HepG2 (cell line): ENCODE results near the gene SIK2. TPM values are rescaled to one million over a fixed set of nuclear protein-coding genes. Genes with fewer than 3 reads are reported as not detected.
A peak's percentile ranks its signal among the peaks of the same experiment; 100 is the strongest.

Experiments
- ATAC-seq: fragments of 200-7000 bp; cut with Tn5 transposase; 3 replicates; pipeline ENCODE4 v1.9.1; 2020; ENCODE audit warnings: mild to moderate bottlenecking, moderate library complexity
- BruUV-seq: library from RNA; stranded (reverse); fragments of 400-500 nt; replicated peaks from 2 replicates; lab custom pipeline; 2021; lab: Mats Ljungman, UMichigan
- CTCF ChIA-PET: fragments of 300-600 bp; formaldehyde crosslinking; extraction: SDS; loops from one replicate; lab custom pipeline; 2021; ENCODE audit warnings: low total read pairs, inconsistent platforms, low intra/inter-chr PET ratio; lab: Yijun Ruan, JAX
- POLR2A ChIA-PET: fragments of 350-600 bp; sonication (Branson Sonifier 250); formaldehyde crosslinking; loops from one replicate; lab custom pipeline; 2020; ENCODE audit warnings: antibody characterized with exemption, inconsistent platforms; lab: Yijun Ruan, JAX
- DNase-seq: peaks from one replicate; pipeline ENCODE4 v3.0.0-alpha.2; 2015; ENCODE audit warnings: low spot score
- FAIRE-seq: peaks from 3 replicates; lab custom pipeline; 2011; peaks lifted over from hg19 to GRCh38; lab: Jason Lieb, UNC
- H2AFZ ChIP-seq: one replicate; pipeline ENCODE4 v1.6.1; 2011; ENCODE audit warnings: low read length, inconsistent platforms
- H3K27ac ChIP-seq: fragments of 300-600 bp; 3 replicates; pipeline ENCODE4 v1.8.0; 2011; ENCODE audit warnings: mixed run types, mild to moderate bottlenecking, mixed read lengths, low read length, inconsistent platforms; ENCODE audit not compliant: insufficient read depth; ENCODE audit errors: extremely low read length
- H3K27me3 ChIP-seq, 2 experiments: fragments of 200-600 bp in 1 of 2; 2 replicates in 1 of 2; 3 replicates in 1 of 2; pipeline versions ENCODE4 v1.6.0 to v1.8.0; 2011; ENCODE audit warnings: low read length in 2 of 2, mild to moderate bottlenecking in 2 of 2, moderate library complexity in 2 of 2, inconsistent platforms in 1 of 2; ENCODE audit not compliant: insufficient read depth in 2 of 2, control insufficient read depth in 1 of 2
- H3K36me3 ChIP-seq, 2 experiments: fragments of 200-600 bp in 1 of 2; replicated peaks in 1 of 2; 2 replicates in 1 of 2; 3 replicates in 1 of 2; pipeline versions ENCODE4 v1.5.1 to v1.8.0; 2011; ENCODE audit warnings: low read length in 2 of 2, inconsistent platforms in 1 of 2; ENCODE audit not compliant: insufficient read depth in 2 of 2, control insufficient read depth in 1 of 2
- H3K4me1 ChIP-seq: 2 replicates; pipeline ENCODE4 v1.5.1; 2012; ENCODE audit warnings: low read length, inconsistent platforms; ENCODE audit not compliant: insufficient read depth
- H3K4me2 ChIP-seq: 2 replicates; pipeline ENCODE4 v1.6.0; 2011; ENCODE audit warnings: low read depth, low read length, inconsistent platforms
- H3K4me3 ChIP-seq, 3 experiments: fragments of 200-600 bp in 1 of 3; sonication (generic), shearing (Covaris generic) in 1 of 3; replicated peaks in 1 of 3; 2 replicates each; pipeline ENCODE4 v1.5.1; 2011 to 2016; ENCODE audit warnings: low read length in 3 of 3, inconsistent platforms in 2 of 3, low read depth in 2 of 3, mild to moderate bottlenecking in 2 of 3, control low read depth in 1 of 3, mixed read lengths in 1 of 3; ENCODE audit not compliant: insufficient read depth in 1 of 3
- H3K79me2 ChIP-seq: one replicate; pipeline ENCODE4 v1.6.1; 2011; ENCODE audit warnings: low read length, inconsistent platforms; ENCODE audit not compliant: insufficient read depth
- H3K9ac ChIP-seq: 2 replicates; pipeline ENCODE4 v1.6.0; 2011; ENCODE audit warnings: mild to moderate bottlenecking, low read depth, low read length, inconsistent platforms; ENCODE audit not compliant: insufficient read depth
- H3K9me3 ChIP-seq: 2 replicates; pipeline ENCODE4 v1.5.1; 2012; ENCODE audit warnings: mild to moderate bottlenecking, low read length
- H4K20me1 ChIP-seq: 2 replicates; pipeline ENCODE4 v1.6.0; 2011; ENCODE audit warnings: inconsistent platforms, mild to moderate bottlenecking, low read length, moderate library complexity; ENCODE audit not compliant: insufficient read depth
- FOXJ3 ChIP-seq: sonication (generic); formaldehyde crosslinking; IDR thresholded peaks from 2 replicates; pipeline ENCODE4 v1.4.0; 2020; ENCODE audit warnings: missing genetic modification reagents, mild to moderate bottlenecking, borderline replicate concordance
- FOXO1 ChIP-seq: sonication (generic); formaldehyde crosslinking; IDR thresholded peaks from 2 replicates; pipeline ENCODE4 v1.4.0; 2020; ENCODE audit warnings: missing genetic modification reagents
- KDM5A ChIP-seq: fragments of 200-600 bp; sonication (generic); IDR thresholded peaks from 2 replicates; pipeline ENCODE4 v1.7.0; 2018; ENCODE audit warnings: antibody characterized with exemption, mild to moderate bottlenecking, low read length, borderline replicate concordance
- KMT2B ChIP-seq: IDR thresholded peaks from 2 replicates; pipeline ENCODE4 v1.6.1; 2016; ENCODE audit warnings: missing genetic modification reagents, missing compliant biosample characterization
- MIXL1 ChIP-seq: IDR thresholded peaks from 2 replicates; pipeline ENCODE4 v1.6.1; 2016
- MXD4 ChIP-seq: IDR thresholded peaks from 2 replicates; pipeline ENCODE4 v1.6.1; 2016; ENCODE audit warnings: mild to moderate bottlenecking, missing biosample characterization, missing genetic modification reagents
- NFIC ChIP-seq: IDR thresholded peaks from 2 replicates; pipeline ENCODE4 v1.6.1; 2012; ENCODE audit warnings: mild to moderate bottlenecking, low read length, inconsistent platforms
- POLR2AphosphoS5 ChIP-seq: IDR thresholded peaks from 2 replicates; pipeline ENCODE4 v1.6.1; 2012; ENCODE audit warnings: low read depth, low read length
- RCOR2 ChIP-seq: IDR thresholded peaks from 2 replicates; pipeline ENCODE4 v1.6.1; 2016; ENCODE audit warnings: missing biosample characterization, missing genetic modification reagents
- RXRB ChIP-seq: IDR thresholded peaks from 2 replicates; pipeline ENCODE4 v1.6.1; 2016; ENCODE audit warnings: borderline replicate concordance, missing genetic modification reagents, missing compliant biosample characterization
- SAP130 ChIP-seq: IDR thresholded peaks from 2 replicates; pipeline ENCODE4 v1.6.1; 2016; ENCODE audit warnings: low read depth
- STAG1 ChIP-seq: sonication (generic); formaldehyde crosslinking; IDR thresholded peaks from 2 replicates; pipeline ENCODE4 v1.4.0; 2020; ENCODE audit warnings: missing genetic modification reagents
- ZNF337 ChIP-seq: sonication (generic); formaldehyde crosslinking; IDR thresholded peaks from 2 replicates; pipeline ENCODE4 v1.5.1; 2020; ENCODE audit warnings: missing genetic modification reagents, low read depth, mild to moderate bottlenecking, borderline replicate concordance
- WGBS: methylation state at CpG from one replicate; pipeline ENCODE4 v1.1.6; 2017; ENCODE audit warnings: low lambda C conversion rate; 5-methylcytosine and 5-hydroxymethylcytosine counted together
- in situ Hi-C: cut with HindIII; loops from 2 replicates; pipeline ENCODE4 v1.10.0; 2017; ENCODE audit warnings: low pct_unique_long_range_greater_than_20kb; ENCODE audit not compliant: extremely low pct_ligation_motif_present
- intact Hi-C: fragments of 100-400 bp; cut with micrococcal nuclease; formaldehyde crosslinking; loops from one replicate; pipeline ENCODE4 v1.10.0; 2022; ENCODE audit not compliant: unreplicated experiment
- polyA plus RNA-seq, 8 experiments: library from polyadenylated mRNA; depleted of rRNA in 3 of 8; stranded (reverse) in 7 of 8; unstranded in 1 of 8; fragments of >200 nt; fragmentation: Illumina TruSeq in 4 of 8; extraction: Trizol in 4 of 8; gene quantifications; 2 replicates each; pipeline versions ENCODE4 v1.2.1 to v1.2.3, GENCODE V29; 2011 to 2016; ENCODE audit warnings: low read depth in 4 of 8, missing spikeins in 1 of 8, mixed read lengths in 1 of 8; ENCODE audit not compliant: insufficient read depth in 1 of 8
- total RNA-seq, 5 experiments: library from RNA; depleted of rRNA; stranded (reverse); fragments of >200 nt; fragmentation: Illumina TruSeq; extraction: Trizol; gene quantifications; 2 replicates each; pipeline ENCODE4 v1.2.3, GENCODE V29; 2016; ENCODE audit warnings: low read depth in 1 of 5
- TF ChIP-seq, protein P1 (sequence below): IDR thresholded peaks from 2 replicates; pipeline ENCODE4 v1.6.1; 2018; ENCODE audit warnings: missing genetic modification reagents
- TF ChIP-seq, protein P2 (sequence below): sonication (generic); formaldehyde crosslinking; IDR thresholded peaks from 2 replicates; pipeline ENCODE4 v1.8.0; 2022; ENCODE audit warnings: mild to moderate bottlenecking, missing genetic modification reagents; ENCODE audit not compliant: insufficient replicate concordance
- TF ChIP-seq, protein P3 (sequence below): sonication (generic); formaldehyde crosslinking; conservative IDR thresholded peaks from 2 replicates; pipeline ENCODE4 v1.4.0; 2020; ENCODE audit warnings: mild to moderate bottlenecking, missing genetic modification reagents, moderate library complexity

Gene SIK2
- total and polyA plus RNA-seq, 2 of the 13 experiments (the other 11 are each of a cell fraction or from before 2014, with no cell fraction given), result 8.1 to 15.4 TPM

DNA sequence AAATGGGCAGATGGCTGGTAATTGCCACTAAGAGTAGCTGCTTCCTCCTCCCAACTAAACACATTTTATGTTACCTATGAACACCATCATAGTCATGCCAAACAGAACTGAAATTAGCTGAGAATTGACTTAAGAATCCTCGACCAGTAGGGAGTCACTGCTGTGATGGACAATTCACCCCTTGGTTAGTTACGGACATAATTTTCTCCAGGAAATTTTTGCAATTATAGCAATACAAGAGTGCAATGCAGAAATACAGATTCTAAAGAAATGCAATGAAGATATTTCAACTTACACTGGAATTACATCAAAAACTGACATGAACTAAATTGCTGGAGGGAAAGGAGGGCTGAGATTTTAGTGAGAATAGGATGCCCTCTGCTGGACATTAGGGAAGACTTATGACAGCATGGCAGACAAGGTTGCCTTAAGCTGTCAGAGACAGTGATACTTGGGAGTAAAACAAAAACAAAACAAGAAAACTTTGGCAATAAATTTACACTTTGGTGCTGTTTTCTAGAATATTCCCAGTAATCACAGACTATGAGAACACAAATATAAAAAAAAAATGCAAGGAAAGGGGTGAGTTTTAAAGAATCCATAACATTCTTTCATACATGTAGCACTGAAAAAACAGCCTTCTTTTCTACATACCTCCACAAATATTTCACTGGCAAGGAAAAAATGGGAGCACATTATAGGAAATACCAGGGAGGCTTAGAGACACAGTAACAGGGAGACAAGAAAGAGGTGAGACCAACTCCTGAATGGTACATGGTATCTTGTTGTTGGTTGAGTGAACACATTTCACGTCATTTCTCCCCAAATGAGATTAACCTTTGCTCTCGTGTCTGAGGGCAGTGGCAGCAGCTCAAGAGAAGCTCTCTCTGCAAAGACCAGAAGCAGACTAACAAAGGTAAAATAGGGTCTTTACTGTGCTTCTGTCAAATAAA, 175.1 kb downstream of the SIK2 start:
- Histone ChIP-seq H3K4me1 (peaks cover 63% of the 10 kb centered on the region), H3K27me3 (no peaks in the 10 kb centered on the region), H3K27ac (peak overlapping the region; percentile 85), H3K36me3 (no peaks in the 10 kb centered on the region), H3K4me3 (peak overlapping the region; percentile 17 to 62 (median 44); a peak in 4 of 6 replicates), H3K9me3 (no peaks in the 10 kb centered on the region), H3K79me2 (no peaks in the 10 kb centered on the region), H4K20me1 (no peaks in the 10 kb centered on the region), H3K9ac (peak overlapping the region; percentile 57), H3K4me2 (peak overlapping the region; percentile 95), H2AFZ (no peak overlapping the region)
- ATAC-seq, result peak; percentile 85
- in situ Hi-C loops, result loop anchor here (5.0 kb wide), 1 partner anchor 175 kb away; the partner anchor contains the start of gene SIK2
- POLR2A ChIA-PET, result interaction anchor here (0.6 to 4.7 kb wide), 18 partner anchors 9 to 180 kb away, joined by 3 to 68 read pairs (median 4); partner anchors contain the start of genes ALG9 and PPP2R1B
- DNase-seq, result peak; percentile 82
- intact Hi-C loops, result loop anchor here (1.0 kb wide), 3 partner anchors 64 to 212 kb away; no protein-coding TSS in a partner anchor
- BruUV-seq, result TSS peak; percentile 47
- CTCF ChIA-PET, result interaction anchor here (0.7 to 2.2 kb wide), 4 partner anchors 42 to 175 kb away, joined by 3 to 23 read pairs (median 16); partner anchors contain the start of gene SIK2
- peak; percentile 67 for FAIRE-seq
- WGBS, result 45% methylated on average over 4 of the region's 4 CpGs
- peak; percentile 19; the same call in 1 of the 2 replicates for TF ChIP-seq FOXO1 (CRISPR knock-in tag)
- TF ChIP-seq, protein P1, sequence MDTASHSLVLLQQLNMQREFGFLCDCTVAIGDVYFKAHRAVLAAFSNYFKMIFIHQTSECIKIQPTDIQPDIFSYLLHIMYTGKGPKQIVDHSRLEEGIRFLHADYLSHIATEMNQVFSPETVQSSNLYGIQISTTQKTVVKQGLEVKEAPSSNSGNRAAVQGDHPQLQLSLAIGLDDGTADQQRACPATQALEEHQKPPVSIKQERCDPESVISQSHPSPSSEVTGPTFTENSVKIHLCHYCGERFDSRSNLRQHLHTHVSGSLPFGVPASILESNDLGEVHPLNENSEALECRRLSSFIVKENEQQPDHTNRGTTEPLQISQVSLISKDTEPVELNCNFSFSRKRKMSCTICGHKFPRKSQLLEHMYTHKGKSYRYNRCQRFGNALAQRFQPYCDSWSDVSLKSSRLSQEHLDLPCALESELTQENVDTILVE, result 0 out of 2 replicates have a peak, but pooled peaks have one; percentile 34
- TF ChIP-seq FOXJ3 (CRISPR knock-in tag), result 0 out of 2 replicates have a peak, but pooled peaks have one; percentile 30
- peak; percentile 88 for TF ChIP-seq STAG1 (CRISPR knock-in tag)
- peak; percentile 45; the same call in 1 of the 2 replicates for TF ChIP-seq KMT2B
- TF ChIP-seq, protein P2, sequence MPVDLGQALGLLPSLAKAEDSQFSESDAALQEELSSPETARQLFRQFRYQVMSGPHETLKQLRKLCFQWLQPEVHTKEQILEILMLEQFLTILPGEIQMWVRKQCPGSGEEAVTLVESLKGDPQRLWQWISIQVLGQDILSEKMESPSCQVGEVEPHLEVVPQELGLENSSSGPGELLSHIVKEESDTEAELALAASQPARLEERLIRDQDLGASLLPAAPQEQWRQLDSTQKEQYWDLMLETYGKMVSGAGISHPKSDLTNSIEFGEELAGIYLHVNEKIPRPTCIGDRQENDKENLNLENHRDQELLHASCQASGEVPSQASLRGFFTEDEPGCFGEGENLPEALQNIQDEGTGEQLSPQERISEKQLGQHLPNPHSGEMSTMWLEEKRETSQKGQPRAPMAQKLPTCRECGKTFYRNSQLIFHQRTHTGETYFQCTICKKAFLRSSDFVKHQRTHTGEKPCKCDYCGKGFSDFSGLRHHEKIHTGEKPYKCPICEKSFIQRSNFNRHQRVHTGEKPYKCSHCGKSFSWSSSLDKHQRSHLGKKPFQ, result no peak
- 0 out of 2 replicates have a peak, but pooled peaks have one; percentile 24 for TF ChIP-seq POLR2AphosphoS5
- TF ChIP-seq, protein P3, sequence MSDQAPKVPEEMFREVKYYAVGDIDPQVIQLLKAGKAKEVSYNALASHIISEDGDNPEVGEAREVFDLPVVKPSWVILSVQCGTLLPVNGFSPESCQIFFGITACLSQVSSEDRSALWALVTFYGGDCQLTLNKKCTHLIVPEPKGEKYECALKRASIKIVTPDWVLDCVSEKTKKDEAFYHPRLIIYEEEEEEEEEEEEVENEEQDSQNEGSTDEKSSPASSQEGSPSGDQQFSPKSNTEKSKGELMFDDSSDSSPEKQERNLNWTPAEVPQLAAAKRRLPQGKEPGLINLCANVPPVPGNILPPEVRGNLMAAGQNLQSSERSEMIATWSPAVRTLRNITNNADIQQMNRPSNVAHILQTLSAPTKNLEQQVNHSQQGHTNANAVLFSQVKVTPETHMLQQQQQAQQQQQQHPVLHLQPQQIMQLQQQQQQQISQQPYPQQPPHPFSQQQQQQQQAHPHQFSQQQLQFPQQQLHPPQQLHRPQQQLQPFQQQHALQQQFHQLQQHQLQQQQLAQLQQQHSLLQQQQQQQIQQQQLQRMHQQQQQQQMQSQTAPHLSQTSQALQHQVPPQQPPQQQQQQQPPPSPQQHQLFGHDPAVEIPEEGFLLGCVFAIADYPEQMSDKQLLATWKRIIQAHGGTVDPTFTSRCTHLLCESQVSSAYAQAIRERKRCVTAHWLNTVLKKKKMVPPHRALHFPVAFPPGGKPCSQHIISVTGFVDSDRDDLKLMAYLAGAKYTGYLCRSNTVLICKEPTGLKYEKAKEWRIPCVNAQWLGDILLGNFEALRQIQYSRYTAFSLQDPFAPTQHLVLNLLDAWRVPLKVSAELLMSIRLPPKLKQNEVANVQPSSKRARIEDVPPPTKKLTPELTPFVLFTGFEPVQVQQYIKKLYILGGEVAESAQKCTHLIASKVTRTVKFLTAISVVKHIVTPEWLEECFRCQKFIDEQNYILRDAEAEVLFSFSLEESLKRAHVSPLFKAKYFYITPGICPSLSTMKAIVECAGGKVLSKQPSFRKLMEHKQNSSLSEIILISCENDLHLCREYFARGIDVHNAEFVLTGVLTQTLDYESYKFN (CRISPR knock-in tag), result peak; percentile 90
- TF ChIP-seq MIXL1 (CRISPR knock-in tag), result peak; percentile 97
- 0 out of 2 replicates have a peak, but pooled peaks have one; percentile 9 for TF ChIP-seq MXD4 (CRISPR knock-in tag)
- TF ChIP-seq ZNF337 (CRISPR knock-in tag), result 0 out of 2 replicates have a peak, but pooled peaks have one; percentile 29
- peak; percentile 57; the same call in 1 of the 2 replicates for TF ChIP-seq NFIC
- peak; percentile 46; the same call in 1 of the 2 replicates for TF ChIP-seq KDM5A
- TF ChIP-seq RCOR2, result peak; percentile 17; the same call in 1 of the 2 replicates
- peak; percentile 45 for TF ChIP-seq RXRB (CRISPR knock-in tag)
- peak; percentile 65 for TF ChIP-seq SAP130
